Gastroesophageal sphincter (tissue), 4 donors: ENCODE measurements around the gene LYPLAL1. TPM values are rescaled to one million over a fixed set of nuclear protein-coding genes. Genes with fewer than 3 reads are reported as not detected.
"Not testable (repeated sequence)": the region's sequence is repeated elsewhere in the genome, so short reads cannot be mapped to it uniquely, and the experiment has no call there.

Source experiments
- ATAC-seq: fragments of 150-250 bp; one replicate; pipeline ENCODE4 v1.9.1; 2016; ENCODE audit warnings: mild to moderate bottlenecking, moderate library complexity
- H3K27ac ChIP-seq, 4 donors: fragments of 200-600 bp; sonication (generic) in 3 of 4; 1 replicate in 3 of 4; 2 replicates in 1 of 4; pipeline ENCODE4 v1.5.1; 2016 to 2019
- H3K27me3 ChIP-seq: fragments of 200-600 bp; sonication (generic); one replicate; pipeline ENCODE4 v1.5.1; 2019
- H3K36me3 ChIP-seq, 2 donors: fragments of 200-600 bp; sonication (generic); one replicate each; pipeline ENCODE4 v1.5.1; 2019; ENCODE audit warnings: control low read depth in 1 of 2
- H3K4me1 ChIP-seq, 3 donors: fragments of 200-600 bp; sonication (generic); 1 replicate in 2 of 3; 2 replicates in 1 of 3; pipeline ENCODE4 v1.5.1; 2016 to 2019; ENCODE audit warnings: control low read depth in 2 of 3
- H3K4me3 ChIP-seq, 2 donors: fragments of 200-600 bp; sonication (generic); one replicate each; pipeline ENCODE4 v1.5.1; 2019; ENCODE audit warnings: mild to moderate bottlenecking in 1 of 2, moderate library complexity in 1 of 2
- H3K9me3 ChIP-seq, 3 donors: fragments of 200-600 bp; sonication (generic); one replicate each; pipeline ENCODE4 v1.5.1; 2017 to 2019; ENCODE audit warnings: control low read depth in 2 of 3
- CTCF ChIP-seq, 4 experiments: fragments of 200-600 bp in 2 of 4; fragments of 450-650 bp in 2 of 4; sonication (generic) in 1 of 4; IDR thresholded peaks; one replicate each; pipeline ENCODE4 v1.5.1; 2017 to 2019; ENCODE audit warnings: antibody characterized with exemption in 4 of 4, mild to moderate bottlenecking in 2 of 4, moderate library complexity in 2 of 4
- EP300 ChIP-seq: sonication (generic); formaldehyde crosslinking; IDR thresholded peaks from one replicate; pipeline ENCODE4 v1.6.1; 2017; ENCODE audit warnings: antibody characterized with exemption, mild to moderate bottlenecking
- POLR2A ChIP-seq, 2 donors: fragments of 450-650 bp; IDR thresholded peaks; one replicate each; pipeline ENCODE4 v1.6.1; 2017; ENCODE audit warnings: antibody characterized with exemption in 2 of 2, mild to moderate bottlenecking in 2 of 2, moderate library complexity in 1 of 2
- POLR2AphosphoS5 ChIP-seq: sonication (generic); formaldehyde crosslinking; IDR thresholded peaks from one replicate; pipeline ENCODE4 v1.6.1; 2017; ENCODE audit warnings: antibody characterized with exemption
- whole genome bisulfite sequencing, 2 donors: methylation state at CpG; one replicate each; pipeline ENCODE4 v1.1.5; 2018; ENCODE audit warnings: low coverage in 1 of 2; 5-methylcytosine and 5-hydroxymethylcytosine counted together
- total RNA-seq, 4 donors: library from RNA; depleted of rRNA; stranded (reverse); fragments of >200 nt; gene quantifications; one replicate each; pipeline ENCODE4 v1.1.0, GENCODE V29; 2016

The LYPLAL1 gene
- total RNA-seq, 4 donors from 2014 or later = 16.3 to 29.5 (median 18.5) TPM

DNA sequence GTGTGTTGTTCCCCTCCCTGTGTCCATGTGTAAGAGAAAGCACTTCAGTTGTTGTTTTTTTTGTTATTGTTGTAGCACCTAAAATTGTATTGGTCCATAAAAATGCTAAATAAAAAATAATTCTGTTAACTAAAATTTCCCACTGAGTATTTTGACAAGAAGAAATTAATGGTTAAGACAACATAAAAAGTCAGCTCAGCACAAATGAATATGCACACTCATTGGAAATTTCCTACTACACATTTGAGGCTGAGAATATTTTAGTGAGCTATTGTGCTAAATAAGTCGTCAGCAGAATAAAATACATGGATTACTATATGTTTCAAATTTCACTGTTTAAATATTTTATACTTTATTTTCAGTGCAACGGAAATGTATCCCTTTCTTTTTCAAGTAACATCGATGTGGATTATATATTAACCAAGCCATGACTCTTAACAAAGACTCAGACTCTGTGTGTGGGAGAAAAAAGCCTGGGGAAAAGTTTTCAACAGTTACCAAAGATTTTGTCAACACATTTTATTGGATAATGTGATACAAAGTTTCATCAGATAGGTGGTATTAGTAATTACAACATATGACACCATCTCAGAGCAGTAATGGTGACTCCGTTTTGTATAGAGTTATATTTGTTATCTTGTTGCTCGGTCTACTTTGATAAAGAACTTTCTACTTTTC, 63.4 kb downstream of the LYPLAL1 start:
- no peak overlapping the region for H3K4me3 ChIP-seq
- no peak for ATAC-seq
- WGBS, 2 donors = 93 to 96% methylated on average over 5 of the region's 5 CpGs
- H3K36me3 ChIP-seq = no peaks in the 10 kb centered on the region
- H3K27ac ChIP-seq = no peak overlapping the region
- H3K27me3 ChIP-seq = no peaks in the 10 kb centered on the region
- H3K4me1 ChIP-seq = peaks cover 0 to 2% (median 0%) of the 10 kb centered on the region in 3 donors
- no peaks in the 10 kb centered on the region for H3K9me3 ChIP-seq
- TF ChIP-seq EP300 (no peak), CTCF (IDR thresholded peaks at IDR 0.05) (no peak), POLR2AphosphoS5 (no peak), POLR2A (IDR thresholded peaks at IDR 0.05) (no peak)

DNA sequence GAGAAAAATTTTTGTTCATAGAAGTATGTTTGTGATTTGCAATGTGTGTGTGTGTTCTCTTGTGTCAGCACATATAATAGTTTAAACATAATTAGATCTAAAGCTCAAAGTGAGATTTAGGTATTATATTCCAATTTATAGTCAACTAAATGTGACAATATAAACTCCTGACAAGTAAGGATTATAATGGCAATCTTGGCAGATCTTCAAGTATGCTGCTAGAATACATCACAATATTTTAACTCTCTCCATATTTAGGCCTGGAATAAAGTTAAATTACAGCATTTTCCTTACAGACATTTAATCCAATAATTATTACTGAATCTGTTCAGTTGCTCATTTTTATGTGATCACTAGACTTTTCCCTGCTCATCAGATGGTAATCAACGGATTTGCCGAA, 65.8 kb downstream of the LYPLAL1 start:
- TF ChIP-seq EP300 (no peak), CTCF (IDR thresholded peaks at IDR 0.05) (no peak), POLR2A (IDR thresholded peaks at IDR 0.05) (no peak), POLR2AphosphoS5 (no peak)
- Histone ChIP-seq H3K27ac (no peak overlapping the region), H3K9me3 (no peaks in the 10 kb centered on the region), H3K4me1 (peaks cover 0 to 2% (median 0%) of the 10 kb centered on the region in 3 donors), H3K36me3 (no peaks in the 10 kb centered on the region), H3K4me3 (no peak overlapping the region), H3K27me3 (no peaks in the 10 kb centered on the region)
- WGBS, 2 donors = 33 to 68% methylated on average over 1 to 2 of the region's 2 CpGs
- ATAC-seq = no peak

GRCh38 chr1:219244864-219245263, 71.2 kb downstream of the LYPLAL1 start:
- no peak for ATAC-seq

DNA sequence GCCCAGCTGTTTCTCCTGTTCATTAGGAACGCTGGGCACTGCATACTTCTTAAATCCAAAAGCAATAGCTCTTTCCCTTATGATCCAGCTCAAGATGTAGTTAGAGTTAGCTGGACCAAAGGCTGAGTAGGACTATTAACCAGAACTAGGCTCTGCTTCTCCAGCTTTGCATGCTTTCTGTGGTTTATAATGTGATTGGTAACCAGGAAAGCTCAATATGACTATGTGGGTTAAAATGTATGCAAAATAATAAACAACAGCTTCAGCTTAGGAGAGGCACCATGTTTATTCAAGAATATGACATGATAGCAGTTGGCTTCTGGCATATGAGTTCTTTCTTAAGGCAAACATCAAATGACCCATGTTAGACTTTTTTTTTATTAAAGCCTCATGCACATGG, 73.8 kb downstream of the LYPLAL1 start:
- Histone ChIP-seq H3K36me3 (peaks cover 0 to 3% of the 10 kb centered on the region in 2 donors), H3K4me3 (no peak overlapping the region)
- 57 to 69% methylated on average over 1 of the region's 1 CpG for WGBS, 2 donors

More at GRCh38 chr1:219244864-219245263, 71.2 kb downstream of the LYPLAL1 start:
- no peaks in the 10 kb centered on the region for H3K4me1 ChIP-seq
- H3K27ac ChIP-seq = no peak overlapping the region
- TF ChIP-seq POLR2AphosphoS5 (no peak), POLR2A (IDR thresholded peaks at IDR 0.05) (no peak), EP300 (no peak), CTCF (IDR thresholded peaks at IDR 0.05) (no peak)
- no peaks in the 10 kb centered on the region for H3K36me3 ChIP-seq
- H3K4me3 ChIP-seq = no peak overlapping the region
- H3K9me3 ChIP-seq = no peaks in the 10 kb centered on the region
- H3K27me3 ChIP-seq = no peaks in the 10 kb centered on the region

GRCh38 chr1:219250468-219250867, 76.8 kb downstream of the LYPLAL1 start:
- not testable (repeated sequence) for H3K4me3 ChIP-seq, ATAC-seq, H3K4me1 ChIP-seq, H3K27ac ChIP-seq, H3K36me3 ChIP-seq, H3K27me3 ChIP-seq
- WGBS, 2 donors = 93 to 94% methylated on average over 2 of the region's 2 CpGs
- peaks cover 0 to 11% (median 0%) of the 10 kb centered on the region in 3 donors for H3K9me3 ChIP-seq

More for the DNA sequence above, 73.8 kb downstream of the LYPLAL1 start:
- ATAC-seq = no peak
- no peak overlapping the region for H3K27ac ChIP-seq
- peaks cover 0 to 11% (median 0%) of the 10 kb centered on the region in 3 donors for H3K9me3 ChIP-seq
- no peaks in the 10 kb centered on the region for H3K27me3 ChIP-seq
- TF ChIP-seq CTCF (IDR thresholded peaks at IDR 0.05) (no peak), POLR2A (IDR thresholded peaks at IDR 0.05) (no peak), EP300 (no peak), POLR2AphosphoS5 (no peak)
- no peaks in the 10 kb centered on the region for H3K4me1 ChIP-seq
